Kidney (tissue), 14 donors: ENCODE data around the gene DUSP10. TPM values are rescaled to one million over a fixed set of nuclear protein-coding genes. Genes with fewer than 3 reads are reported as not detected.

Source experiments
- DNase-seq, 5 donors: peaks; one replicate each; pipeline ENCODE4 v3.0.0-alpha.2; 2013 to 2020
- FAIRE-seq: peaks from 2 replicates; lab custom pipeline; 2012; peaks lifted over from hg19 to GRCh38; lab: Jason Lieb, UNC
- H3K27ac ChIP-seq, 2 donors: one replicate each; pipeline ENCODE4 v1.7.0; 2013; ENCODE audit warnings: low read depth in 2 of 2, low read length in 2 of 2, inconsistent platforms in 1 of 2
- H3K27me3 ChIP-seq: one replicate; pipeline ENCODE4 v1.7.1; 2013; ENCODE audit warnings: low read length, inconsistent platforms; ENCODE audit not compliant: control insufficient read depth, insufficient read depth
- H3K36me3 ChIP-seq, 3 donors: one replicate each; pipeline versions ENCODE4 v1.7.0 to v1.7.1; 2013; ENCODE audit warnings: low read length in 3 of 3, control low read depth in 1 of 3, inconsistent platforms in 1 of 3; ENCODE audit not compliant: insufficient read depth in 3 of 3, control insufficient read depth in 2 of 3
- H3K4me1 ChIP-seq, 3 donors: one replicate each; pipeline versions ENCODE4 v1.7.0 to v1.7.1; 2013; ENCODE audit warnings: low read length in 3 of 3, inconsistent platforms in 1 of 3, low read depth in 1 of 3; ENCODE audit not compliant: control insufficient read depth in 2 of 3, insufficient read depth in 2 of 3
- H3K4me3 ChIP-seq, 3 donors: one replicate each; pipeline versions ENCODE4 v1.7.0 to v1.8.1; 2013; ENCODE audit warnings: low read length in 3 of 3, control low read depth in 1 of 3, inconsistent platforms in 1 of 3
- H3K9ac ChIP-seq, 3 donors: one replicate each; pipeline versions ENCODE4 v1.7.0 to v1.7.1; 2013; ENCODE audit warnings: low read length in 3 of 3, control low read depth in 1 of 3, inconsistent platforms in 1 of 3
- H3K9me3 ChIP-seq, 3 donors: one replicate each; pipeline versions ENCODE4 v1.7.0 to v1.7.1; 2013; ENCODE audit warnings: low read length in 3 of 3, control low read depth in 1 of 3, inconsistent platforms in 1 of 3; ENCODE audit not compliant: control insufficient read depth in 2 of 3, insufficient read depth in 1 of 3
- intact Hi-C: fragments of 100-400 bp; cut with DNase I; formaldehyde crosslinking; loops from one replicate; pipeline ENCODE4 v1.11.1; 2022
- polyA plus RNA-seq: library from polyadenylated mRNA; stranded (reverse); fragments of 350-450 nt; fragmentation: Illumina TruSeq; extraction: RNeasy Lipid Tissue Mini Kit (QIAGEN cat#74804); gene quantifications from one replicate; pipeline ENCODE4 v1.2.3, GENCODE V29; 2014; ENCODE audit warnings: low read depth, low replicate concordance; ENCODE audit not compliant: insufficient read depth
- total RNA-seq: library from RNA; stranded (reverse); fragmentation: NEBNext Ultra II Directional; extraction: Animal tissue kit (Norgen Biotek cat#: 25700); gene quantifications from one replicate; pipeline ENCODE4 v1.2.1, GENCODE V29; 2021
- TF ChIP-seq, protein P1 (sequence below): IDR thresholded peaks from 3 replicates; pipeline ENCODE4 v1.5.1; 2012; ENCODE audit warnings: mild to moderate bottlenecking, moderate library complexity, borderline replicate concordance; ENCODE audit not compliant: insufficient read depth; ENCODE audit errors: extremely low read depth
- donor health status: control.
- donor health status: control.
- donor health status: control.
- donor health status: control.
- donor health status: control.
- donor health status: DM: yes; HTN: yes; CAD: no.
- donor health status: Normal renal cell carcinoma (clear cell type).

DUSP10 gene
- total and polyA plus RNA-seq, 2 donors from 2014 or later: 1.0 to 5.3 TPM

DNA sequence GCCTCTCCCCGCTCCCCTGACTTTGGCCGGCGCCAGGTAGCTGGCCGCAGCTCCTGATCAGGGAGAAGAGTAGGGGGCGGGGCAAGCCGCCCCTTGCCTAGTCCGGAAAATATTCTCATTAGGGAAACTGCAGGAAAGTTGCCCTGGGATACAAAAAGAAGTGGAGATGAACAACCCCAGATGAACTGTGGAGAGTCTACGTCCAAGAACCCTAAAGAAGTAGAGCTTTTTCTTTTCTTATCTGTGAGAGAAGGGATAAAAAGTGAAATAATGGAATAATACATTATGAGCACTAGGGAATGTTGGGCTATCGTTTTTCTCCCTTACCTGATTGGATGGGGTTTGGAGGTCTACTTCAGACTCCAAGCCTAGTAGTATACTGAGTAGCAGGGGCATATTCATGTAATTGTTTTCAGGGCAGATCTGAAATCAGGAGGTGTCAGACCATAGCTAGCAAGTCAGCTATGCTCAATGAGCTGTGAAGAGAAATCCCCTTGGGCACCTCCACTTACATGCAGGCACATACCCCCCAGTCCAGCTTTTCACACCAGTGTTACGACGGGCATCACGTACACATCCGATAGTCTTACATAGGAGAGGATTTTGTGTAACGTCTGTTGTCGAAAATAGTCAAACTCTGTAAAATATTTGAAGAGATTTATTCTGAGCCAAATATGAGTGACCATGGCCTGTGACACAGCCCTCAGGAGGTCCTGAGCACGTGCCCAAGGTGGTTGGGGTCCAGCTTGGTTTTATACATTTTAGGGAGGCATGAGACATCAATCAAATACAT lies 1.7 kb upstream of the DUSP10 start:
- intact Hi-C loops: no loop called here

GRCh38 chr1:221742555-221743415 lies 896 bp upstream of the DUSP10 start:
- peaks cover 2 to 6% (median 4%) of the 10 kb centered on the region in 3 donors for H3K4me1 ChIP-seq
- peak overlapping the region; percentile 95 to 99 for H3K27ac ChIP-seq
- no peak for FAIRE-seq
- DNase-seq: peak; percentile 76 to 96 (median 86)
- peaks cover 4% of the 10 kb centered on the region for H3K27me3 ChIP-seq
- no peaks in the 10 kb centered on the region for H3K9me3 ChIP-seq
- intact Hi-C loops: no loop called here
- H3K9ac ChIP-seq: peak overlapping the region; percentile 79 to 96 (median 89)
- H3K4me3 ChIP-seq: peak overlapping the region; percentile 81 to 99 (median 91)
- H3K36me3 ChIP-seq: peaks cover 0 to 2% (median 0%) of the 10 kb centered on the region in 3 donors
- TF ChIP-seq, protein P1, sequence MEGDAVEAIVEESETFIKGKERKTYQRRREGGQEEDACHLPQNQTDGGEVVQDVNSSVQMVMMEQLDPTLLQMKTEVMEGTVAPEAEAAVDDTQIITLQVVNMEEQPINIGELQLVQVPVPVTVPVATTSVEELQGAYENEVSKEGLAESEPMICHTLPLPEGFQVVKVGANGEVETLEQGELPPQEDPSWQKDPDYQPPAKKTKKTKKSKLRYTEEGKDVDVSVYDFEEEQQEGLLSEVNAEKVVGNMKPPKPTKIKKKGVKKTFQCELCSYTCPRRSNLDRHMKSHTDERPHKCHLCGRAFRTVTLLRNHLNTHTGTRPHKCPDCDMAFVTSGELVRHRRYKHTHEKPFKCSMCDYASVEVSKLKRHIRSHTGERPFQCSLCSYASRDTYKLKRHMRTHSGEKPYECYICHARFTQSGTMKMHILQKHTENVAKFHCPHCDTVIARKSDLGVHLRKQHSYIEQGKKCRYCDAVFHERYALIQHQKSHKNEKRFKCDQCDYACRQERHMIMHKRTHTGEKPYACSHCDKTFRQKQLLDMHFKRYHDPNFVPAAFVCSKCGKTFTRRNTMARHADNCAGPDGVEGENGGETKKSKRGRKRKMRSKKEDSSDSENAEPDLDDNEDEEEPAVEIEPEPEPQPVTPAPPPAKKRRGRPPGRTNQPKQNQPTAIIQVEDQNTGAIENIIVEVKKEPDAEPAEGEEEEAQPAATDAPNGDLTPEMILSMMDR: peak; percentile 9

More for the DNA sequence above, 1.7 kb upstream of the DUSP10 start:
- DNase-seq (peak in 4 of 5 donors; percentile 24 to 61 (median 50)), FAIRE-seq (no peak)
- peaks cover 4% of the 10 kb centered on the region for H3K27me3 ChIP-seq
- H3K9ac ChIP-seq: peak overlapping the region; percentile 4 to 76 (median 65)
- H3K4me3 ChIP-seq: peak overlapping the region; percentile 36 to 99 (median 42)
- no peaks in the 10 kb centered on the region for H3K36me3 ChIP-seq
- H3K4me1 ChIP-seq: peaks cover 2 to 6% (median 4%) of the 10 kb centered on the region in 3 donors
- H3K9me3 ChIP-seq: no peaks in the 10 kb centered on the region
- peak overlapping the region; percentile 95 to 99 for H3K27ac ChIP-seq
- TF ChIP-seq, protein P1: no peak

DNA sequence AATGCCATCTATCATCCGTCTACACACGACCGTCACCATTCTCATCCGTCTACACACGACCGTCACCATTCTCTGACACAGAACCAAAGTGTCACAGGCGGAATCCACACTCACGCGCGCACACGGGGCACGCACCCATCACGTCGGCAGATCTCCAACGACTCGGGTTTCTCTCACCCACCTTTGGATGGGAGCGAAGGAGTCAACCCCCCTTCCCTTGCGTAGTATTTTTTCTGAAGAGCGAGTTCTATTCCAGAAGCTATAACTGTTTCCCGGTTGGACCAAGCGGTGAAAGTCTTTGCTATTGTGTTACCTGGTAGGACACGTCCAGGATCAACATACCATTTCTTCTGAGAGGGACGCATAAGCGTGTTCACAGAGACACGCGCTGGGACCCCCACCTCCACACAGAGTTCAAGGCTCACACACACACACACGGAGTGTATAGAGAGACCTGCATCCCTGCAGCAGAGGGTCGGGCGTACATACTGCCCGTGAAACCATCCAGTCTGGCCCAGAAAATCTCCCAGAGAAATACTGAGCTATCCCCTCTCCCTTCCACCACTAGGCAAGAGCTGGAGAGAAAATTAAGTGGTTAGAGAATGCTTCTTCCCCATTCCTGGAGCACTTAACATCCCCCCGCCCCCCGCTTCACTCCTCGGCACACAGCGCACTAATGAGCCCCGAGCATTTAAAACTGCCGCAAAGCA lies 741 bp downstream of the DUSP10 start:
- Histone ChIP-seq H3K9ac (peak overlapping the region; percentile 82 to 99 (median 96)), H3K4me3 (peak overlapping the region; percentile 99), H3K9me3 (no peaks in the 10 kb centered on the region), H3K27ac (peak overlapping the region; percentile 72 to 79), H3K27me3 (peaks cover 4% of the 10 kb centered on the region), H3K4me1 (peaks cover 2 to 6% (median 4%) of the 10 kb centered on the region in 3 donors), H3K36me3 (peaks cover 0 to 2% (median 0%) of the 10 kb centered on the region in 3 donors)
- DNase-seq (peak in 3 of 5 donors; percentile 71 to 77 (median 72)), FAIRE-seq (no peak)
- TF ChIP-seq, protein P1: no peak
- intact Hi-C loops: no loop called here
